Activated B cell treated with CpG ODN at 0.5 μM for 24 hours (primary cell): ENCODE measurements around the gene FOXL1. TPM values are rescaled to one million over a fixed set of nuclear protein-coding genes. Genes with fewer than 3 reads are reported as not detected.

Source experiments
- ATAC-seq: fragments of 200-7000 bp; cut with Tn5 transposase; one replicate; pipeline ENCODE4 v1.10.0; 2021; ENCODE audit warnings: low read depth, mild to moderate bottlenecking, moderate library complexity
- CTCF ChIA-PET: fragments of 350-600 bp; sonication (Branson Sonifier 250); formaldehyde crosslinking; loops from one replicate; lab custom pipeline; 2021; ENCODE audit warnings: antibody characterized with exemption; lab: Charles Lee
- POLR2A ChIA-PET: fragments of 350-600 bp; sonication (Branson Sonifier 250); formaldehyde crosslinking; loops from one replicate; lab custom pipeline; 2021; ENCODE audit warnings: antibody characterized with exemption; lab: Charles Lee
- DNase-seq: peaks from one replicate; pipeline ENCODE4 v3.0.0; 2022
- H3K27ac Mint-ChIP-seq: one replicate; pipeline ENCODE4 v1.8.0; 2020; ENCODE audit warnings: mixed read lengths
- H3K27me3 Mint-ChIP-seq: one replicate; pipeline ENCODE4 v1.8.0; 2021; ENCODE audit warnings: mixed read lengths
- H3K36me3 Mint-ChIP-seq: one replicate; pipeline ENCODE4 v1.8.0; 2021; ENCODE audit warnings: low read depth, mixed read lengths
- H3K4me1 Mint-ChIP-seq: one replicate; pipeline ENCODE4 v1.8.0; 2021; ENCODE audit warnings: mixed read lengths
- H3K4me3 Mint-ChIP-seq: one replicate; pipeline ENCODE4 v1.8.0; 2020; ENCODE audit warnings: mild to moderate bottlenecking, mixed read lengths
- H3K9me3 Mint-ChIP-seq: one replicate; pipeline ENCODE4 v1.8.0; 2020; ENCODE audit warnings: mixed read lengths
- CTCF ChIP-seq: fragments of 200-600 bp; IDR thresholded peaks from one replicate; pipeline ENCODE4 v1.8.0; 2022; ENCODE audit warnings: antibody characterized with exemption, mild to moderate bottlenecking
- intact Hi-C: fragments of 100-400 bp; cut with micrococcal nuclease; formaldehyde crosslinking; loops from one replicate; pipeline ENCODE4 v1.15.1; 2024
- total RNA-seq: library from RNA; stranded (reverse); gene quantifications from 2 replicates; pipeline ENCODE4 v1.2.3, GENCODE V29; 2022

Gene FOXL1
- total RNA-seq, 1 donor from 2014 or later = not detected

- ATAC-seq (no peak), DNase-seq (no peak)
- no peak overlapping the region for H3K4me3 Mint-ChIP-seq
- peaks cover 29% of the 10 kb centered on the region for H3K4me1 Mint-ChIP-seq
- ChIA-PET CTCF (no interaction called here), POLR2A (no interaction called here)
- peaks cover 57% of the 10 kb centered on the region for H3K27me3 Mint-ChIP-seq
- no peak for TF ChIP-seq CTCF
- intact Hi-C loops = loop anchor here (5.0 to 10.0 kb wide), 2 partner anchors 56 to 197 kb away; partner anchors contain the start of gene FOXF1
- no peaks in the 10 kb centered on the region for H3K36me3 Mint-ChIP-seq
- no peak overlapping the region for H3K27ac Mint-ChIP-seq
- no peaks in the 10 kb centered on the region for H3K9me3 Mint-ChIP-seq
Observed at GRCh38 chr16:86567701-86568581, 10.4 kb upstream of the FOXL1 start.

- DNase-seq (no peak), ATAC-seq (no peak)
- intact Hi-C loops = loop anchor here (5.0 to 10.0 kb wide), 2 partner anchors 57 to 196 kb away; partner anchors contain the start of gene FOXF1
- ChIA-PET CTCF (no interaction called here), POLR2A (no interaction called here)
- Mint-ChIP-seq H3K4me3 (no peak overlapping the region), H3K27ac (no peak overlapping the region), H3K4me1 (peaks cover 21% of the 10 kb centered on the region), H3K36me3 (no peaks in the 10 kb centered on the region), H3K9me3 (no peaks in the 10 kb centered on the region), H3K27me3 (peaks cover 59% of the 10 kb centered on the region)
- no peak for TF ChIP-seq CTCF
Observed at GRCh38 chr16:86568677-86569623, 9.4 kb upstream of the FOXL1 start.

GRCh38 chr16:86569701-86570447 is 8.5 kb upstream of the FOXL1 start:
- Mint-ChIP-seq H3K27me3 (peaks cover 62% of the 10 kb centered on the region), H3K36me3 (no peaks in the 10 kb centered on the region), H3K9me3 (no peaks in the 10 kb centered on the region), H3K27ac (no peak overlapping the region), H3K4me3 (no peak overlapping the region), H3K4me1 (peaks cover 13% of the 10 kb centered on the region)
- no peak for ATAC-seq
- no peak for DNase-seq
- CTCF ChIA-PET = no interaction called here
- intact Hi-C loops = loop anchor here (5.0 to 10.0 kb wide), 2 partner anchors 58 to 195 kb away; partner anchors contain the start of gene FOXF1
- TF ChIP-seq CTCF = no peak
- POLR2A ChIA-PET = no interaction called here

GRCh38 chr16:86570558-86571529 is 7.5 kb upstream of the FOXL1 start:
- no peak overlapping the region for H3K4me3 Mint-ChIP-seq
- intact Hi-C loops = no loop called here
- H3K9me3 Mint-ChIP-seq = no peaks in the 10 kb centered on the region
- CTCF ChIA-PET = no interaction called here
- POLR2A ChIA-PET = interaction anchor here (0.6 kb wide), 1 partner anchor 1195 kb away, joined by 3 read pairs; the partner anchor contains the start of gene KLHDC4
- ATAC-seq = no peak
- H3K36me3 Mint-ChIP-seq = no peaks in the 10 kb centered on the region
- no peak for TF ChIP-seq CTCF
- DNase-seq = no peak
- H3K27me3 Mint-ChIP-seq = peaks cover 61% of the 10 kb centered on the region
- H3K27ac Mint-ChIP-seq = no peak overlapping the region
- peaks cover 13% of the 10 kb centered on the region for H3K4me1 Mint-ChIP-seq
